NK-92 (cell line): ENCODE results near the gene C10orf90.

Experiments
- DNase-seq: peaks from one replicate; lab custom pipeline; 2025; ENCODE audit not compliant: unreplicated experiment; lab: John Stamatoyannopoulos, UW

The C10orf90 gene

DNA sequence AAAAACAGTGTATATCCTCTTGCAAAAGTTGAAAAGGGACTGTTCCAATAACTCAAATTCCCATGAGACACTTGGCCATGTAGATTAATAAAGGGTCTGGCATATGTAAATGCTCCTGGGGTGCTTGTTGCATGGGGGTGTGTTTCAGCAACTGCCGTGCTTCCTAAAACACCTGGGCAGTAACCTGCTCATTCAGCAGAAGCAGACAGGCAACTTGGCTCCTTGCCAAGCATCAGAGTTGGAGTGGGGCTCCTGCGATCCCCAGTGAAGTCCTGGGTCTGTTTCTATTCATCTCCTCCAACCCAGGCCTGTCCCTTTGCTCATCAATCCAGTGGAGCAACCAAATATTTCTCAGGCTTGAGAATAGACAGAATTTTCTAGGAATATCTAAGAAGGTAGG is 240.0 kb downstream of the C10orf90 start:
- DNase-seq, result no peak

DNA sequence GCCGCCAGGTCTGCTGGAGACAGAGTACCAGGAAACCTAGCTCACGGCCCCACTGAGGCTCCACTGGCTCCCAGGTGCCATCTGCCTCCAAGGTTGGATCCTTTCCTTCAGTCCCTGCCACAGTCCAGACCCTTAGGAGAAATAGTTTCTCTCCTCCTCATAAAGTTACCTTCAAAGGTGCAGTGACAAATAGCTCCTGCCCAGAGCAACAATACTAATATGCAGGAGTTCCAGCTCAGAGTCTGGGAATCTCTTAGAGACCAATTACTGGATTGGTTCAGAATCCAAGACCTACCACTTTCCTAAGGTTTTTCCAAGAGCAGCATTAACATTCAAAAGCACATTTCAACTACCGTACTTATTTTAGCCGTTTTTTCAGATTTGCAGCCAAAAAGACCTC is 241.2 kb downstream of the C10orf90 start:
- DNase-seq, result no peak

DNA sequence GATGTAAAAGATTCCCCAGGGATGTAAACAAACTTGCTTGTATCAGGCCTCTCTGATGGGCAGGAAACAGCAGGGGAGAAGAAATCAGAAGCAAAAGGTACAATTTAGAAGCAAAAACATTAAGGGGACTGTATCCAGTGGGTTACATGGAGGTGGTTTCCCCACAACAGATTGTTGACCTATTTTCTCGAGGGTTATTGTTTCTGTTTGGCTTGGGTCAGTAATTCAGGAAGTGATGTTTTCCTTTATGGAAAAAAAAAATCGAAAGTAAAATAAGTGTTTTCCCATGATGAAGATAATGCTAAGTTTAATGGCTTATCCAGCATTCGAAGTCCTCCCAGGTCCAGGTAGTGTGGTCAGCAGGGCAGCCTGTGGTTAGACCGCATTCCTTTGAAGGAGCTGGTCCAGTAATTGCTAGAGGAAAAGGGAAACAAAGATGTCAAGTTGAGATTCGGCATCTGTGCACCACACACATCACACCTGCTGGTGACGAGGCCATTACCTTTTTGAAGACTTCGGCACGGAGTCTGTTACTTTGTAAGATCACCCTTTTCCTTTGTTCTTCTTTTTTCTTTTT is 244.9 kb downstream of the C10orf90 start:
- no peak for DNase-seq

DNA sequence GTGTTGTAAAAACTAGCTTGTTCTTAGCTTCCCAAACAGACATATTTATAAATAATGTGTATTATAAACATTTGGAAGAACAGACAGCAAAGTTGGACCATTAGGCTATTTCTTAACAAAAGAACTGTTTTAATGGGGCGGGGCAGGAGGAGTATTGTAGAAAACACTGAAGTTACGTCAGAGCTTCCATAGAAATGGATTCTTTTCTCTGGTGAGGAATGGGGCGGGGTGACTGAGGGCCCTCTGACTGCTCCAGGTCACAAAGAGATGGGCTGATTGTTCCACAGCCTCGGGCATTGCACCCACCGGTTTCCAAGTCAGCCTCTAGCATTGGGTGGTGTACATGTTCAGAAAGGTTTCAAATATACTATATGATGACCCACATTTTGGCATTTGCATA is 245.5 kb downstream of the C10orf90 start:
- DNase-seq, result no peak

DNA sequence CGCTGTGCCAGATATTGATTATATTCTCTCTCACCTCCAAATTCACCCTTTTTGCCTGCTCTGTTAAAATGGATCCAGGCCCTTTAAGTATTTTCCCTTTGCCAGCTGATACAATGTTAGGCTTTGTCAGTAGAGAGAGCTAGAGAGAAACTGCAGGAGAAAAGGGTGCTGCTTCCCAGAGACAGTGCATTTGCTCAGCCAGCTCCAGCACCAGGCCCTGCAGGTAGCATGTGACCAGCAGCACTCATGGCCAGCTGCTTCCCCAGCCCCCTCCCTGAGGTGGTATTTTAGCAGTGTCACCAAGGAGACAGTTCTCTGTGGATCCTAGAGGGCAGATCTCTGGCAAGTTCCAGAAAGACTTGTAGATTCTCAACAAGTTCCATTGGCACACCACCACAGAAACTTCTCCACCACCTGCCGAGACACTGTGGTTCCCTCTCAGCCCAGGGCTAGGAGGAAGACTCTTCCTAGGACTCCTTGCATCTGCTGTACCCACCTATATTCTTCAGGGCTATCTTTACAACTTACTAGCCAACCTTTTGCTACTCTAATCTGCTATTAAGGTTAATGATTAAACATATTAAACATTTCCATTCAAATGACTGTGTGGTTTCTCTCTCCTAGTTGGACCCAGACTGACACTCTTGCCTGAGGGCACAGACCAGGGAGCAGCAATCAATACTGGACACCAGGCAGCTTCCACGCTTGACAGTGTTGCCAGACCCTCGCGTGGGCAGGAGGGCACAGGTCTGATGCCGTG is 246.6 kb downstream of the C10orf90 start:
- DNase-seq, result no peak

DNA sequence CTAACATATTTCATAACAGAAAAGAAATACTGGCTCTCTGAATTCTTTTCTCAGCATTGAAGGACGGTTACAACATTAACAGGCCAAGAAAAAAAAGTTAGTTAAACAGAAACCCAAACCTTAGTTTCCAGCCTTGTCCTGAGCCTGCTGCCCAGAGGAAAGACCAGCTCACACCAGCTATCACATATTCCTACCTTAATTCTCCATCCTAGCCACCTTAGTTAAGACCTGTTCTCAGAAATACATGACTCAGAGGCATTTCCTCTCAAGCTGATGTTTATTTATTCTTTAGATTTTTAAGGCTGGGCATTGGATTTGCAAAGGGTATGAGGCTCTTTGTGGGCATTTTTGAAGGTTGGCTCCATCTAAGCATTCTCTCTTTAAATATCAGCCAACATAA is 247.9 kb downstream of the C10orf90 start:
- DNase-seq, result no peak

DNA sequence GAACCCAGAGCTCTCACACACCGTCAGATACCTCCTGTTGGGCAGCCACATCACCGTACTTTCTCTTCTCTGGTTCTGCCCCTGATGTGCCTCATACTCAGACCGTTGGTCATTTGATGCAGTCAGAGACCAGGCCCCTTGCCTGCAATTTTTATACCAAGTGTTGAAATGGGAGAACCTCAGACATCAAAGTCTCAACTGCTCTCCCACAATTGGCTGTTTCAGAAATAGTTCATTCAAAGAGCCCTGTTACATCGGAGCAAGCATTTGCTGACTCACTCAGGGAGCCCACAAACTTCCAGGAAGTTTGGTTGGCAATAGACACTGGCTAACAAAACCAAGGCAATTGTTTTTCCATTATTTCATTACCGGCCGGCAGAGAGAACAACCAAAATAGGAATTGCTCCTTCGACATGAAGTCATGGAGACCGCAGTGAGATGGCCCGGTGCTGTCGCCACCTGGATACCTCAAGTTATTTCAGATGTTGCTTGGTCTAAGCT is 248.7 kb downstream of the C10orf90 start:
- no peak for DNase-seq

DNA sequence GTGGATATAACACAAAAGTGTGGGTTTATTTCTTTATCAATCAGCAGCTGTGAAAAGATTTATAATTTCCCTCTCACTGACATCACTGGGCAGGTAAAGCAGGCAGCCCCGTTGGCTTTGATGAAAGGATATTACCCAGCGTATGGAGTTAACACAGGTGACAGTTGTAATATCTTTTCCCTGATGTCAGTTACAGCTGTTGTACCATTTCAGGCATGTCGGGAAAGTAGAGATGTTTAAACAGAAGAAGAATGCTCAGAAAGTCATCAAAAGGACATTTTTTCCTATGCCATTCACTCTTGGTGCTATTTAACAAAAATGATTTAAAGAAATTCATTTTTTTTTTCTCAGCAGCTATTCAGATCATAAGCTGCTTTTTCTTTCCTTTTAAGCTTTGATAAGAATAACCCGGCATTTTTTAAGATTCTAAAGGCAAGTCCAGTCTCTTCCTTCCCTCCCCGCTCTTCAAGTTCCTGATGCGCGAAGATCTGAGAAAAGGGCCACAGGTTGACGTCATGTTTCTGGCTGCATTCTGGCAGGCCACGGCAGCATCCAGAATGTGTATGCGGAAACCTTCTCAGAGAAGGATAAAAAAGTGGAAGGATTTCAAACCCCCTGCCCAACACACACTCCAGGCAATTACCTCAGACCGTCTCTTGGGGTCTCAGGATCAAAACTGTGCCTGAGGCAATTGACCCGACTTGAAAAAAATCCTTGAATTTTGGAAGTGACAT is 249.8 kb downstream of the C10orf90 start:
- no peak for DNase-seq

DNA sequence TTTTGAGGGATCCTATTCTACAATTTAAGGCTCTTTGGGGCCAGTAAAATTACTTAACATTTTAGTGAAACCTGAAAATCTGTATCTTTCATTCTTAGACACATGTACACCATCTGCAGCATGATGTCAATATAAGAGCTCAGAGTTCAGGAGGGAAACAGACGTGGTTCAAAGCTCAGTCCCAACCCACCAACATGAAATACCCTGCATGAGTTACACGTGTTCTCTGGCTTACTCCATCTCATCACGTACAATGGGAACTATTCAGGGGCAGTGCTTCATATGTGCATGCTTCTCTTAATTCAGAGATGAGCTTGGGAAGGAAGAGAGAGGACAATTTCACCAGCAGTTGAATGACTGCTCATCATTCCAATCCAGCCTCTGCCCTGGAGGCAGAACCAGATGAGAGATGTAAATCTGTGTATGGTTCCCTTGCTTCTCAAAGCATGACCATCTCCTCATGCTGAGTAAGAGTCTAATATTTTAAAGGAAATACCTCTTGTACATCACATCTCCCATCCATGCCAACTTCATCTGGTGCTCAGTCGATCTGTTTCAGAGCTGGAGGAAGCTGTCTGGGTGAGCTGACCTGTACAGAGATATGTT is 253.2 kb downstream of the C10orf90 start:
- no peak for DNase-seq

DNA sequence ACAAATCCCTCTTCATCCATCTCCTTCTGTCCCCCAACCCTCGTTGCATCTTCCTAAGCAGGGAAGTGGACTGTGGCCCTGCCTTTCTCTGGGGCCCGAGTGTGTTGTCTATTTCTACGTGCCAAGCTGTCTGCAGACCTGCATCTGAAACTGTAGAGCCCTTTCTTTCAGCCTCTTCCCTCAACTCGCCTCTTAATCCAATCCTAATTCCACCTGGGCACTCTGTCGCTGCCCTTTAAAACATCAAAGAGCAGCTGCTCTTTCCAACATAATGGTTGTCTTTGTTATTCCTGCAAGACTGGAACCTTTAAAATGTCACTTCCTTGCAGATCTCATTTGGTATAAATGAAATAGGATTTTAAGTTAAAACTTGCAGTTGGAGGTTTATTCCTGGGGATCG is 260.7 kb downstream of the C10orf90 start:
- DNase-seq, result no peak

DNA sequence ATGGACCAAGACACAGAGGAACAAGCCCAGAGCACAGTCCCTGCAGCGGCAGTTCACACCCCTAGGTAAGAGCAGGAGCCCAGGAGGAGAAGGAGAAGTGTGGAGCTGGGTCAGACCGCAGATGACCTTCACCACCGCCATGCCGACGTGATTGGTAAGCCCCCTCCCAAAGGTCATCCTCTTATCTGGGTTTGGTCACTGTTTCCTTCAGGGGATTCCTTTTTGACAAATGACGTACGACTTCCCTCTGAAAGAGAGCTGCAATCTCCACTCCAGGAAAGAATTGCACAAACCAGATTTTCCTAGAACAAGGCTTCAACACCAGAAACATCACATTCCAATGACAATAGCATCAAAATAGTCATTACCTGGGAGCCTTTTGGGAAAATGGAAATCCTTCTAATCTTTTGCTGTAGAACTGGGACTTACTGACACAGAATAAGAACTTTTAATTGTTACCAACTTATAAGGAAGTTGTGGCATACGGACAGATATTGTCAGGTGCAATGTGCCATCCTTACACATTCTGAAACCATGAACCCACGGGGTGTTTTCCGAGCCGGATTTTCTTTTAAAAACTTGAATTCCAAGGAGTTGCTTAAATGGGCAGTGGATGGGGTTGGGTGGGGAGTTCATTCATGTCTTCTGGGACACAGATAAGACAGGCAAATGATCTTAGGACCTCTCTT is 261.4 kb downstream of the C10orf90 start:
- DNase-seq, result no peak

DNA sequence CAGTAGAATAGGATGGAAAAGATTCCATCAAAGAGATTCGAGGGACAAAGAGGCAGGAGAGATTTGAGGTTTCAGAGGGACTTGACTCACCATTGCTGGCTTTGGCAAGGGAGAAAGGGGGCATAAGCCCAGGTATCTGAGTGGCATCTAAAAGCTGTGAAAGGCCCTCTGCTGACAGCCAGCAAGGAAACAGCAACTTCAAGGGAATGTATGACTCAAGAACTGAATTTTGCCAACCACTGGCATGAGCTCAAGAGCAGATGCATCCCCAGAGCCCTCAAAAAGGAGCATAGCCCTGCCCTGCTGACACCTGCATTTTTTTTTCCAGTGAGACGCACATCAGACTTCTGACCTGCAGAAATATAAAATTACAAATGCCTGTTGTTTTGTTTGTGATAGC is 262.7 kb downstream of the C10orf90 start:
- DNase-seq, result no peak

DNA sequence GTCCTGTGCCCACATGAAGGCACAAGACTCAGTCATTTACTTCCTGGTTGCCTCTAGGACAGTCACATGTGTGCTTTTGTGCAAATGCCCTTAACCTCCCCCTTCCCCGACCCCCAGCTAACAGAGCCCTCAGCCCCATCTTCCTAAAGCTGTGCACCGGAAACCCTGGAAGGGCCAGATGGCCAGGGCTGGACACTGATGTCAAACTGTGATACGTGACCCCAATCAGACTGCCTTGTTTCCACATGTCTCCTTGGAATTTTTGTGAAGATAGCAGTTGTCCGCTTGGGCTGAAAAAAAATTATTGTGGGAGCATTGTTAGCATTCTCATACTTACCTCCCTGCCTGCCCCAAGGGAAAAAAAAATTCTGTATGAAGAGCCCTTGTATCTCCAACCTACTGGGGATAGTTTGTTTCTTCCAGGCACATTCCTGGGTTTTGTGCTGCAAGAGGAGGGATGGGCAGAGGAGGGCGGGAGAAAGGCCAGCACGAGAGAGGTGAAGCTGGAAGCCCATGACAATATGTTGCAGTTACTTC is 265.2 kb downstream of the C10orf90 start:
- no peak for DNase-seq

DNA sequence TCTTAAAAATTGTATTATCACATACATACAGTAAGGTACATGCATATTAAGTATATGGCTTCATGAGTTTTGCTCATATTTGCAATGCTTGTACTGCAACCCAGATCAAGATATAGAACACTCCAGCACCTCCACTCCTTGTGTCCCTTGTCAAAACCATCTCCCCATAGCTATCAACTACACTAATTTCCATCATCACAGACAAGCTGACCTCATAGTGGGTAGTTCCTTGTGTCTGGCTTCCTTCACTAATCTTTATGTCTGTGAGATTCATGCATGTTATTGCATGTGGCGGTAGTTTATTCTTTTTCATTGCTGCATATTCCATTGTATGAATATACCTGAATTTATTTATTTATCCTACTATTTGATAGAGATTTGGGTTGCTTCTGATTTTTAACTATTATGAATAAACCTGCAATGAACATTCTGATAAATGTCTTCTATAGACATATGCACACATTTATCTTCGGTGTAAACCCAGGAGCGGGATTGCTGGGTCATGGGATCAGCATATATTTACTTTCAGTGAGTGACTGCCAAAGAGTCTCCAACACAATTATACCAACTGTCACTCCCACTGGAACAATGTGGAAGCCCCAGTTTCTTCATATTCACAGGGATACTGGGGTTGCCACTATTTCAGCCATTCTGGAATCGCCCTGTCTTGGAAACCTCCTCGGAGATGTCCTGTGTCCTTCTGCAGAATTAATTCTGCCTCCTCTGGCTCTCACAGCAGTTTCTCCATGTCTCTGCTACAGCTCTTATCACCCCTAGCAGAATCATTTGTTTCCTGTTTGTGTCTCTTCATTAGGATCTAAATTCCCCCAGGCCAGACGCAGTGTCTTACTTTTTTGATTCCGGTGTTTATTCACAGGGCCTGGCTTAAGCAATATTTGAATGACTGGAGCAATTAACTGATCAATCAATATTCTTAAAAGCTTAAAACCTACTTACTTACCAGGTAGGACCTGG is 267.5 kb downstream of the C10orf90 start:
- DNase-seq, result no peak

DNA sequence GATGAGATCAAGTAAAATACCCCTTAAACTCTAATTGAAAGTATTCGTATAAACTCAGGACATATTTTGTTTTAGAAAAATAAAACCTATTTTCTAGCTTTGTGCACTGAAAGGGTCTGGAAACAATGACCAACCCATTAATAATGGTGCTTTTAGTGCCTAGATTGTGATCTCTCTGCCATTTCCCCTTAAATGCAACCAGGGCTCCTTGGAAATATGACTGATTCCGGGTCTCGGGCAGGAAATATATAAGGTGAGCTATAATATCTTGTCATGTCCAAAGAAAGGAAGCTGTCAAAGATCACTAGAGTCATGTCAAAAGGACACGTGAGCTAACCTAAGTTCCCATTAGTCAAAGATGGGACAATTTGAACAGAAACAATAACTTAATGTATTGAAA is 269.9 kb downstream of the C10orf90 start:
- no peak for DNase-seq

DNA sequence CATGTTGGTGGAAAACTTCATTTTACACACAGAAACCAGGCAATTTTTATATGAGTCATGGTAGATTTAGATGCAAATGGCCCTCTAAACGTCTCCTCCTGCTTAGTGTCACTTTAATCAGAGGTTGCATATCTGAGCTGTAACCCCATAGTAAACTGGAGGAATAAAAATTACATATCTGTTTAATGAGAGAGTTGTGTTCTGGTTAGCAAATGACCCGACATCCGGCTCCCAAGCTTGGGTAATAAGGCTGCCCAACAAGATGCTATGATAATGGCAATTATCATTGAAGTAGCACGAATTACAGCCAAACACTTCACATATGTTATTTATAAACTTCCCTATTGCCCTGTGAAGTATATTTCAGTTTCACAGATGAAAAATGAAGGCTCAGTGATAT is 271.6 kb downstream of the C10orf90 start:
- DNase-seq, result no peak

DNA sequence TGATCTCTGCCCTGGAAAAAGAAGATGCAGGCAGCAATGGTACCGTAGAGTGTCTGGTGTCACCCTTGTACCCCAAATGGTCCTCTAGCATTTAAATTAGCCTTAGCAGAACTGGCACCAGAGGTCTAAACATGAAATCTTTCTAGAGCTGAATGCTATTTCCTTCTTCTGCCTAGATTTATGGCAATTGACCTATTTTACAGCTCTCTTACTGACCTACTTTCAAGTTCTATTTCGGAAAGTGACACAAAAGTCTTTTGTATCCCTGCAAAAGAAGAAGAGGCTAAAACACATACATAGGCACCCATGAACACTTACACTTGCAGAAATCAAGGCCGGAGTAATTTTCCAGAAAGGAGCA is 272.1 kb downstream of the C10orf90 start:
- no peak for DNase-seq

DNA sequence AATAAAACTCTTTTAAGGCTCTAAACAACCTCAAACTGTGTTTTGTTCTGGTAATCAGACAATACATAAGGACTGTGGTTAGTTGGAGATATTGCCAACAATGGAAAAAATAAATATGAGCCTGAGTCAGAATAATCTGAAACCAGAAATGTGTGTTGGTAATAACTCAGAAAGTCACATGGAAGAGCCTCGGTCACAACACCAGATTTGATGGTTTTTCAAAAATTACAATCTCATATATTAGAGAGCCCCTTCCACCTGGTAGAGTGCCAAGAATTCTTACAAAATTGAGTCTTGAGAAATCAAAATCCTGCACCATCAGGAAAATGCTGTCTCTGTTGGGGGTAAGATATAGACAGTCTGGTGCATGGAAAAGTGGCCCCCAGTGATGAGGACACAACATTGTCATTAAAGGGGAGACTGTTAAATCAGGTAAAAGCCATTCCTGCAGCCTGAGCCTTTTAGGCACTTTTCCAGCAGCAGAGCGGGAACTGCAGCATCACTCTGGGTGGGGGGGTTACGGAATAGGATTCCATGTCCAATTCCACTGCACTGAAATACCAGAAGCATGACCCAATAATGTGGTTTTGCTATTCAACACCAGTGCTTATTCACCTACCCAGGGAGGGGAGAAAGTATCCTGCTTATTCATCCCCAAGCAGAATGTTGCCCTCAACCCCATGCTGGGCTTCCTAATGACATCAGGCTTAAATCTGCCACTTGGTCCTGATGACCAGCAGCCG is 272.7 kb downstream of the C10orf90 start:
- no peak for DNase-seq

DNA sequence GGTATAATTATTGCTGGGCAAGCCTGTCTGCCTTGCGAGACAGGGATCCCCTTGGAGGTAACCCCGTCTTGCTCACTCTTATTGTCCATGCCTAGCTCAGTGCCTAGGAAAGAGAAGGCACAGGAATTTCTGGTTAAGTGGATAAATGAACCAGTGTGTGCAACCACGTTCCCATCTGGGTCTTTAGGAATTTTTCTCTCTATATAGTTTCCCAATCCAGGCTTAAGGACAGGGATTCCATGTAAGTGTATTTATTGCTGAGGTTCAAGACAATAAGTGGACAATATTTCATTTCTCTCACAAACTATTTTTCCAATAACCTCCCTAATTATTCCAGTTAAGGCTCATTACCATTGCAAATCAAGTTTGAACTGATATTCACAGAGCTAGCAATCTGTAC is 273.3 kb downstream of the C10orf90 start:
- no peak for DNase-seq
